ENCODE results near the gene PRSS22. TPM values are rescaled to one million over a fixed set of nuclear protein-coding genes. Genes with fewer than 3 reads are reported as not detected.
"Not testable (repeated sequence)": the region's sequence is repeated elsewhere in the genome, so short reads cannot be mapped to it uniquely, and the experiment has no call there.

Gene PRSS22, protein sequence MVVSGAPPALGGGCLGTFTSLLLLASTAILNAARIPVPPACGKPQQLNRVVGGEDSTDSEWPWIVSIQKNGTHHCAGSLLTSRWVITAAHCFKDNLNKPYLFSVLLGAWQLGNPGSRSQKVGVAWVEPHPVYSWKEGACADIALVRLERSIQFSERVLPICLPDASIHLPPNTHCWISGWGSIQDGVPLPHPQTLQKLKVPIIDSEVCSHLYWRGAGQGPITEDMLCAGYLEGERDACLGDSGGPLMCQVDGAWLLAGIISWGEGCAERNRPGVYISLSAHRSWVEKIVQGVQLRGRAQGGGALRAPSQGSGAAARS
- total RNA-seq: 23.3 and 25.9 TPM in 2 replicates
- long read RNA-seq: 0 reads

DNA sequence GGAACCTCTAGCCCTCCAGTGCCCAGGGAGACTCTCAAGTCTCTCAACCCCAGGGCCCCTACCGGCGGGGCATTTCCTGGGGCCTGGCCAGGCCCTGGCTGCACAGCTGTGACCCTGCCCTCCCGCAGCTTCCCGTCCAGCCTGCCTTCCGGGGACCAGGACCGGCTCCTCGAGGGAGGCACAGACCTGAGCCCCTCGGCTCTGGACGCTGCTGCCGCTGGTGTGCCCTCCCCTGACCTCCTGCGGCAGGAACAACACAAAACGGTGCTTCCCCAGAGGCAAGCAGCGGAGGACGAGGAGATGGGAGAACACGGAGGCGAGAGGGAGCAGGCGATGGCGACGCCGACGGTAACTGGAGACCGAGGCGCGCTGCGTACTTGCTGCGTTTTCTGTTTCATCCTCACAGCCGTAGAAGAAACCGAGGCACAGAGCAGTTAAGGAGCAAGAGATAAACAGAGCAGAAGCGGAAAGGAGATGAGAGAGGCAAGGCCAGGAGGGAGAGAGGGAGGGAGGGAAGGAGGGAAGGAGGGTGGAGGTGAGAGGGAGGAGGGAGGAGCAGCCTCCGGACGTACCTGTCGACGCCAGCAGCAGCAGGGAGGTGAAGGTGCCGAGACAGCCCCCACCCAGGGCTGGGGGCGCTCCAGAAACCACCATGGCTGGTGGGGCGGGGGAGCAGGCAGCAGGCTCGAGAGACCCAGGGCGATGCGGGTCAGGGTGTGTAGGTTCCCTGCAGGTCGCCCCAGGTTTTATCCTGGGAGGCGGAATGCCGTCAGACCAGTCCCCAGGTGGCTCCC is at the start of gene PRSS22:
Gene PRSS22 (minus strand): TSS at position 720 of the 794 bp plus-strand sequence. CDS start 66 bp downstream, at position 654.
- Mint-ChIP-seq H3K4me1 (ENCODE audit: low read depth) (peaks cover 4% of the 10 kb centered on the region), H3K9me3 (ENCODE audit: low read depth) (peaks cover 7% of the 10 kb centered on the region), H3K36me3 (ENCODE audit: insufficient read depth) (peaks cover 11% of the 10 kb centered on the region), H3K27ac (peak within 1 kb of the TSS; percentile 91), H3K27me3 (peaks cover 5% of the 10 kb centered on the region), H3K4me3 (ENCODE audit: low read depth) (peak within 1 kb of the TSS; percentile 88)
- TF ChIP-seq, protein P1, sequence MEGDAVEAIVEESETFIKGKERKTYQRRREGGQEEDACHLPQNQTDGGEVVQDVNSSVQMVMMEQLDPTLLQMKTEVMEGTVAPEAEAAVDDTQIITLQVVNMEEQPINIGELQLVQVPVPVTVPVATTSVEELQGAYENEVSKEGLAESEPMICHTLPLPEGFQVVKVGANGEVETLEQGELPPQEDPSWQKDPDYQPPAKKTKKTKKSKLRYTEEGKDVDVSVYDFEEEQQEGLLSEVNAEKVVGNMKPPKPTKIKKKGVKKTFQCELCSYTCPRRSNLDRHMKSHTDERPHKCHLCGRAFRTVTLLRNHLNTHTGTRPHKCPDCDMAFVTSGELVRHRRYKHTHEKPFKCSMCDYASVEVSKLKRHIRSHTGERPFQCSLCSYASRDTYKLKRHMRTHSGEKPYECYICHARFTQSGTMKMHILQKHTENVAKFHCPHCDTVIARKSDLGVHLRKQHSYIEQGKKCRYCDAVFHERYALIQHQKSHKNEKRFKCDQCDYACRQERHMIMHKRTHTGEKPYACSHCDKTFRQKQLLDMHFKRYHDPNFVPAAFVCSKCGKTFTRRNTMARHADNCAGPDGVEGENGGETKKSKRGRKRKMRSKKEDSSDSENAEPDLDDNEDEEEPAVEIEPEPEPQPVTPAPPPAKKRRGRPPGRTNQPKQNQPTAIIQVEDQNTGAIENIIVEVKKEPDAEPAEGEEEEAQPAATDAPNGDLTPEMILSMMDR (IDR thresholded peaks at IDR 0.05; ENCODE audit: unreplicated experiment): no peak
- DNase-seq (ENCODE audit: low spot score, unreplicated experiment): peak; percentile 71

DNA sequence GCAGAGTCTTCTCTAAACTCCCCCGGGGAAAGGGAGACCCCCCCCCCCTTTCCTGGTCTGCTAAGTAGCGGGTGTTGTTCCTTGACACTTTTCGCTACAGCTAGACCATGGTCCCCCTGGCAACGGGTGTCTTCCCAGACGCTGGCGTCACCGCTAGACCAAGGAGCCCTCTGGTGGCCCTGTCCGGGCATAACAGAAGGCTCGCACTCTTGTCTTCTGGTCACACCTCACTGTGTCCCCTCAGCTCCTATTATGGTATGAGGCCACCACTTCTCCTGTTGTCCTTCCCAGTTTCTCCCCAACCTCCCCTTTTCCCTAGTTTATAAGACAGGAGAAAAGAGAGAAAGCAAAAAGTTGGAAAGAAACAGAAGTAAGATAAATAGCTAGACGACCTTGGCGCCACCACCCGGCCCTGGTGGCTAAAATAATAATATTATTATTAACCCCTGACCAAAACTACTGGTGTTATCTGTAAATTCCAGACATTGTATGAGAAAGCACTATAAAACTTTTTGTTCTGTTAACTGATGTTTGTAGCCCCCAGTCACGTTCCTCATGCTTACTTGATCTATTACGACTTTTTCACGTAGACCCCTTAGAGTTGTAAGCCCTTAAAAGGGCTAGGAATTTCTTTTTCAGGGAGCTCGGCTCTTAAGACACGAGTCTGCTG is 49.2 kb upstream of the PRSS22 start:
- not testable (repeated sequence) for H3K9me3 Mint-ChIP-seq (ENCODE audit: low read depth)

DNA sequence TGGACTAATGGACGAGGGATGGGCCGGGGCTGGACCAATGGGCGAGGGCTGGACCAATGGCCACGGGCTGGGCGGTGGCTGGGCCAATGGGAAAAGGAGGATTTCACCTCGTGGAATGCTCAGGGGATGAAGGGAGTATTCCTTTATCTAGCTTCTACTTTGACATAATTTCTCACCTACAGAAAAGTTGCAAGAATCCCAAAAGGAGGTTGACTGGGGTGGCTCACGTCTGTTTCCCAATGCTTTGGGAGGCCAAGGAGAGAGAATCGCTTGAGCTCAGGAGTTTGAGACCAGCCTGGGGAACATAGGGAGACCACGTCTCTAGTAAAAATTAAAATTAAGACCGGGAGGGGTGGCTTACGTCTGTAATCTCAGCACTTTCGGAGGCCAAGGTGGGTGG is 48.0 kb upstream of the PRSS22 start:
- Mint-ChIP-seq H3K4me1 (ENCODE audit: low read depth) (peaks cover 4% of the 10 kb centered on the region), H3K4me3 (ENCODE audit: low read depth) (no peak overlapping the region), H3K27me3 (peaks cover 6% of the 10 kb centered on the region), H3K27ac (no peak overlapping the region), H3K36me3 (ENCODE audit: insufficient read depth) (no peaks in the 10 kb centered on the region), H3K9me3 (ENCODE audit: low read depth) (no peaks in the 10 kb centered on the region)
- no peak for DNase-seq (ENCODE audit: low spot score, unreplicated experiment)
- TF ChIP-seq, protein P1 (IDR thresholded peaks at IDR 0.05; ENCODE audit: unreplicated experiment): no peak

More for the DNA sequence above, 49.2 kb upstream of the PRSS22 start:
- not testable (repeated sequence) for H3K4me1 Mint-ChIP-seq (ENCODE audit: low read depth); H3K36me3 Mint-ChIP-seq (ENCODE audit: insufficient read depth); H3K27me3 Mint-ChIP-seq; H3K4me3 Mint-ChIP-seq (ENCODE audit: low read depth); H3K27ac Mint-ChIP-seq; DNase-seq (ENCODE audit: low spot score, unreplicated experiment)
- TF ChIP-seq, protein P1 (IDR thresholded peaks at IDR 0.05; ENCODE audit: unreplicated experiment): peak; percentile 55

DNA sequence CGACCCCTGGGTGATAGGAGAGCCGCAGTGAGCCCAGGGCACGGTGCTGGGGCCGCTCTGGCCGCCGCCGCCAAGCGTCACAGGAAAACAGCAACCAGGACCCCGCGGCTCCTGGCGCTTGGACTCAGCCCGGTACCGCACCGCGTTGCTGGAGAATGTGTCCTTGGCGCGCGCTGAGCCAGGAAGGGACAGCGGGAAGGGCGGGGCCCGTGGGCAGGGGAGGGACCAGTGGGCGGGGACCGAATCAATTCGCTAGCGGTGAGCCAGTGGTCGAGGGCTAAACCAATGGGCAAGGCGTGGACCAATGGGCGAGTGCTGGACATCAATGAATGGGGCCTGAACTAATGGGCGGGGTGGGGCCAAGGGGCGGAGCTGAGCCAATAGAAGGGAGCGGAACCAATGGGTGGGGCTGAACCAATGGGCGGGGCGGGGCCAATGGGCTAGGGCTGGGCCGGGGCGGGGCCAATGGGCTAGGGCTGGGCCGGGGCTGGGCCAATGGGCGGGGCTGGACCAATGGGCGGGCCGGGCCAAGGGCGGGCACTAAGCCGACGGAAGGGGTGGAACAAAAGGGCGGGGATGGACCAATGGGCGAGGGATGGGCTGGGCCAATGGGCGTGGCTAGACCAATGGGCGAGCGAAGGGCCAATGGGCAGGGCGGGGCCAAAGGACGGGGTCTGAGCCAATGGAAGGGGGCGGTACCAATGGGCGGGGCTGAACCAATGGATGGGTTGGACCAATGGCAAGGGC is 47.4 kb upstream of the PRSS22 start:
- peak overlapping the region; percentile 82 for H3K4me3 Mint-ChIP-seq (ENCODE audit: low read depth)
- TF ChIP-seq, protein P1 (IDR thresholded peaks at IDR 0.05; ENCODE audit: unreplicated experiment): no peak
- H3K9me3 Mint-ChIP-seq (ENCODE audit: low read depth): no peaks in the 10 kb centered on the region
- DNase-seq (ENCODE audit: low spot score, unreplicated experiment): peak; percentile 76
- no peak overlapping the region for H3K27ac Mint-ChIP-seq
- H3K4me1 Mint-ChIP-seq (ENCODE audit: low read depth): peaks cover 4% of the 10 kb centered on the region
- no peaks in the 10 kb centered on the region for H3K36me3 Mint-ChIP-seq (ENCODE audit: insufficient read depth)
- peaks cover 3% of the 10 kb centered on the region for H3K27me3 Mint-ChIP-seq

All from progenitor cell of endocrine pancreas (in vitro differentiated cells).